ENCODE data around the gene KIAA1328.

Gene KIAA1328

GRCh38 chr18:37261988-37262387 lies 433.1 kb downstream of the KIAA1328 start:
- TF ChIP-seq CTCF (IDR thresholded peaks at IDR 0.05): no peak
- H3K27me3 ChIP-seq: peaks cover 0 to 67% of the 10 kb centered on the region in 2 donors
- intact Hi-C loops (cut with DNase I; ENCODE audit: low total_unique reads): no loop called here
- H3K27ac ChIP-seq: no peak overlapping the region
- no peaks in the 10 kb centered on the region for H3K36me3 ChIP-seq
- H3K4me3 ChIP-seq: no peak overlapping the region
- no peaks in the 10 kb centered on the region for H3K9me3 ChIP-seq
- DNase-seq: no peak
- no peaks in the 10 kb centered on the region for H3K4me1 ChIP-seq

- DNase-seq: no peak
- intact Hi-C loops (cut with DNase I; ENCODE audit: low total_unique reads): no loop called here
- TF ChIP-seq CTCF (IDR thresholded peaks at IDR 0.05): no peak
- no peaks in the 10 kb centered on the region for H3K4me1 ChIP-seq
- H3K9me3 ChIP-seq: no peaks in the 10 kb centered on the region
- H3K27me3 ChIP-seq: peaks cover 0 to 45% of the 10 kb centered on the region in 2 donors
- no peak overlapping the region for H3K27ac ChIP-seq
- H3K36me3 ChIP-seq: no peaks in the 10 kb centered on the region
- no peak overlapping the region for H3K4me3 ChIP-seq
Measured at GRCh38 chr18:37264956-37265355, 436.0 kb downstream of the KIAA1328 start.

- Histone ChIP-seq H3K4me3 (no peak overlapping the region), H3K9me3 (no peaks in the 10 kb centered on the region), H3K36me3 (no peaks in the 10 kb centered on the region), H3K4me1 (no peaks in the 10 kb centered on the region), H3K27me3 (peaks cover 0 to 44% of the 10 kb centered on the region in 2 donors), H3K27ac (no peak overlapping the region)
- no peak for TF ChIP-seq CTCF (IDR thresholded peaks at IDR 0.05)
- intact Hi-C loops (cut with DNase I; ENCODE audit: low total_unique reads): no loop called here
- DNase-seq: no peak
Measured at GRCh38 chr18:37265382-37265781, 436.5 kb downstream of the KIAA1328 start.

DNA sequence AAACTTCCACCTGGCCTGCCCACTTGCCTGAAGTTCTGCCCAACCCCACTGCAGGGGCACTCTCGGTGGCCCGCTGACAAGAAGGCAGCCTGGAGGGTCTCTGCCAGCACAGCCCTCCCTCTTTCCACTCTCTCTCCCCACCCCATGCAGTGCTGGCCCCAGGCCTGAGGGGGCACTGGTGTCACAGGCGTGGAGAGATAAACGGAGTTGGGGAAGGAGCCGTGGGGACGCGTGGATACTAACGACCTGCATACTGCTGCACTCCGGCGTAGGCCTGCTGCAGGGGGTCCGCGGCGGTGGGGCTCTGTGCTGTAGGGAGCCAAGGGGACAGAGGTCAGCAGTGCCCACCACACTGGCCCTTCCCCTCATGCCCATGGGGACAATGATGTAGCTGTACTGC lies 437.4 kb downstream of the KIAA1328 start:
- no peak for DNase-seq
- no peak overlapping the region for H3K27ac ChIP-seq

GRCh38 chr18:37270038-37270665 lies 441.2 kb downstream of the KIAA1328 start:
- no peaks in the 10 kb centered on the region for H3K36me3 ChIP-seq
- H3K4me3 ChIP-seq: no peak overlapping the region
- H3K9me3 ChIP-seq: no peaks in the 10 kb centered on the region
- intact Hi-C loops (cut with DNase I; ENCODE audit: low total_unique reads): no loop called here
- peaks cover 0 to 44% of the 10 kb centered on the region in 2 donors for H3K27me3 ChIP-seq
- DNase-seq: no peak
- no peak for TF ChIP-seq CTCF (IDR thresholded peaks at IDR 0.05)
- H3K4me1 ChIP-seq: peaks cover 0 to 5% (median 0%) of the 10 kb centered on the region in 4 donors
- no peak overlapping the region for H3K27ac ChIP-seq

More for the DNA sequence above, 437.4 kb downstream of the KIAA1328 start:
- Histone ChIP-seq H3K4me1 (no peaks in the 10 kb centered on the region), H3K27me3 (peaks cover 0 to 39% of the 10 kb centered on the region in 2 donors), H3K36me3 (no peaks in the 10 kb centered on the region), H3K9me3 (no peaks in the 10 kb centered on the region), H3K4me3 (no peak overlapping the region)
- TF ChIP-seq CTCF (IDR thresholded peaks at IDR 0.05): no peak
- intact Hi-C loops (cut with DNase I; ENCODE audit: low total_unique reads): no loop called here
